H9 (cell line): ENCODE results near the gene SCLY. TPM values are rescaled to one million over a fixed set of nuclear protein-coding genes. Genes with fewer than 3 reads are reported as not detected.

Source experiments
- DNase-seq: peaks from one replicate; pipeline ENCODE4 v3.0.0-alpha.2; 2017
- H2AFZ ChIP-seq: one replicate; pipeline ENCODE4 v1.6.1; 2013; ENCODE audit warnings: mild to moderate bottlenecking, low read length, control low read depth, moderate library complexity
- H2AK5ac ChIP-seq: 2 replicates; pipeline ENCODE4 v1.6.1; 2013; ENCODE audit warnings: low read length, control low read depth, mixed read lengths; ENCODE audit not compliant: insufficient read length
- H2BK120ac ChIP-seq: one replicate; pipeline ENCODE4 v1.6.1; 2013; ENCODE audit warnings: low read depth, mild to moderate bottlenecking, low read length, control low read depth, inconsistent platforms; ENCODE audit not compliant: poor library complexity, severe bottlenecking
- H2BK12ac ChIP-seq: 2 replicates; pipeline ENCODE4 v1.6.1; 2013; ENCODE audit warnings: low read length, control low read depth, mixed read lengths, low read depth; ENCODE audit not compliant: insufficient read length
- H2BK15ac ChIP-seq: 2 replicates; pipeline ENCODE4 v1.6.1; 2013; ENCODE audit warnings: low read depth, low read length, control low read depth
- H2BK20ac ChIP-seq: one replicate; pipeline ENCODE4 v1.6.1; 2013; ENCODE audit warnings: low read depth, mild to moderate bottlenecking, low read length, control low read depth, inconsistent platforms; ENCODE audit not compliant: poor library complexity, severe bottlenecking
- H2BK5ac ChIP-seq: 2 replicates; pipeline ENCODE4 v1.6.1; 2013; ENCODE audit warnings: low read length, control low read depth, mixed read lengths; ENCODE audit not compliant: insufficient read length
- H3K14ac ChIP-seq: 2 replicates; pipeline ENCODE4 v1.6.1; 2013; ENCODE audit warnings: low read length, control low read depth; ENCODE audit not compliant: insufficient read depth
- H3K18ac ChIP-seq: 2 replicates; pipeline ENCODE4 v1.6.1; 2013; ENCODE audit warnings: low read depth, mild to moderate bottlenecking, mixed read lengths, low read length, control low read depth; ENCODE audit not compliant: insufficient read length
- H3K23ac ChIP-seq: 2 replicates; pipeline ENCODE4 v1.6.1; 2013; ENCODE audit warnings: low read length, control low read depth, mixed read lengths, low read depth; ENCODE audit not compliant: insufficient read length
- H3K23me2 ChIP-seq: 2 replicates; pipeline ENCODE4 v1.6.1; 2013; ENCODE audit warnings: low read depth, mild to moderate bottlenecking, mixed read lengths, low read length, control low read depth; ENCODE audit not compliant: insufficient read length, poor library complexity, severe bottlenecking
- H3K27ac ChIP-seq: 2 replicates; pipeline ENCODE4 v1.5.1; 2013; ENCODE audit warnings: low read length, control low read depth, mixed read lengths, low read depth; ENCODE audit not compliant: insufficient read length
- H3K27me3 ChIP-seq: 2 replicates; pipeline ENCODE4 v1.6.1; 2013; ENCODE audit warnings: low read length, control low read depth, inconsistent platforms; ENCODE audit not compliant: insufficient read depth
- H3K4ac ChIP-seq: 2 replicates; pipeline ENCODE4 v1.6.1; 2013; ENCODE audit warnings: low read depth, mild to moderate bottlenecking, control low read depth, inconsistent platforms, low read length, moderate library complexity
- H3K4me1 ChIP-seq: 2 replicates; pipeline ENCODE4 v1.6.1; 2013; ENCODE audit warnings: low read length, control low read depth, inconsistent platforms; ENCODE audit not compliant: insufficient read depth
- H3K4me2 ChIP-seq: 2 replicates; pipeline ENCODE4 v1.6.1; 2013; ENCODE audit warnings: low read length, control low read depth, mixed read lengths; ENCODE audit not compliant: insufficient read length, insufficient read depth
- H3K56ac ChIP-seq: 2 replicates; pipeline ENCODE4 v1.6.1; 2013; ENCODE audit warnings: low read depth, mild to moderate bottlenecking, mixed read lengths, low read length, control low read depth; ENCODE audit not compliant: insufficient read length
- H3K79me1 ChIP-seq: 2 replicates; pipeline ENCODE4 v1.6.1; 2013; ENCODE audit warnings: low read depth, mild to moderate bottlenecking, moderate library complexity, low read length, control low read depth, inconsistent platforms; ENCODE audit not compliant: insufficient read depth, poor library complexity, severe bottlenecking
- H3K79me2 ChIP-seq: 2 replicates; pipeline ENCODE4 v1.6.1; 2013; ENCODE audit warnings: low read length, control low read depth, inconsistent platforms; ENCODE audit not compliant: insufficient read depth
- H3K9ac ChIP-seq: 2 replicates; pipeline ENCODE4 v1.6.1; 2013; ENCODE audit warnings: low read length, control low read depth, mixed read lengths; ENCODE audit not compliant: insufficient read length; ENCODE audit errors: extremely low read depth
- H3K9me3 ChIP-seq: one replicate; pipeline ENCODE4 v1.6.1; 2013; ENCODE audit warnings: low read depth, low read length, inconsistent platforms; ENCODE audit not compliant: control insufficient read depth
- H3T11ph ChIP-seq: one replicate; pipeline ENCODE4 v1.6.1; 2013; ENCODE audit warnings: mild to moderate bottlenecking, low read length, control low read depth, inconsistent platforms
- H4K20me1 ChIP-seq: one replicate; pipeline ENCODE4 v1.6.1; 2013; ENCODE audit not compliant: control insufficient read depth, insufficient read length, insufficient read depth
- H4K5ac ChIP-seq: 2 replicates; pipeline ENCODE4 v1.6.1; 2013; ENCODE audit warnings: low read depth, mild to moderate bottlenecking, mixed read lengths, low read length, control low read depth; ENCODE audit not compliant: insufficient read length
- H4K8ac ChIP-seq: replicated peaks from 2 replicates; pipeline ENCODE4 v1.6.1; 2013; ENCODE audit warnings: low read length, control low read depth, mixed read lengths, low read depth; ENCODE audit not compliant: insufficient read length
- H4K91ac ChIP-seq: 2 replicates; pipeline ENCODE4 v1.6.1; 2013; ENCODE audit warnings: low read depth, mild to moderate bottlenecking, moderate library complexity, mixed read lengths, low read length, control low read depth; ENCODE audit not compliant: insufficient read length
- H3K27ac Mint-ChIP-seq, 3 experiments: 2 replicates in 2 of 3; 3 replicates in 1 of 3; pipeline ENCODE4 v1.8.0; 2020 to 2021; ENCODE audit warnings: mixed read lengths in 3 of 3, mild to moderate bottlenecking in 1 of 3, moderate library complexity in 1 of 3
- H3K27me3 Mint-ChIP-seq: 2 replicates; pipeline ENCODE4 v1.8.0; 2021; ENCODE audit warnings: low read depth, mild to moderate bottlenecking, moderate library complexity, mixed read lengths
- H3K36me3 Mint-ChIP-seq, 3 experiments: 2 replicates in 2 of 3; 3 replicates in 1 of 3; pipeline ENCODE4 v1.8.0; 2020 to 2021; ENCODE audit warnings: low read depth in 3 of 3, mixed read lengths in 3 of 3; ENCODE audit not compliant: insufficient read depth in 1 of 3
- H3K4me1 Mint-ChIP-seq, 2 experiments: 2 replicates each; pipeline ENCODE4 v1.8.0; 2020; ENCODE audit warnings: mixed read lengths in 2 of 2
- H3K4me3 Mint-ChIP-seq, 2 experiments: 2 replicates in 1 of 2; 3 replicates in 1 of 2; pipeline ENCODE4 v1.8.0; 2020 to 2021; ENCODE audit warnings: mild to moderate bottlenecking in 2 of 2, mixed read lengths in 2 of 2, moderate library complexity in 1 of 2
- H3K9me3 Mint-ChIP-seq, 2 experiments: 2 replicates in 1 of 2; 3 replicates in 1 of 2; pipeline ENCODE4 v1.8.0; 2020; ENCODE audit warnings: mild to moderate bottlenecking in 2 of 2, mixed read lengths in 2 of 2, moderate library complexity in 1 of 2
- CTCF ChIP-seq: fragments of 200-600 bp; sonication (generic); conservative IDR thresholded peaks from 3 replicates; pipeline ENCODE4 v1.8.0; 2021; ENCODE audit warnings: antibody characterized with exemption, mild to moderate bottlenecking
- WGBS: extraction: QIAGEN DNeasy Blood & Tissue Kit; methylation state at CpG from one replicate; pipeline ENCODE4 v1.1.7; 2013; ENCODE audit warnings: missing lambda C conversion rate, low lambda C conversion rate, mixed read lengths; ENCODE audit not compliant: insufficient read length; ENCODE audit errors: extremely low coverage; 5-methylcytosine and 5-hydroxymethylcytosine counted together
- total RNA-seq: library from RNA; stranded (reverse); gene quantifications from 2 replicates; pipeline ENCODE4 v1.2.1, GENCODE V29; 2021

Gene SCLY
- total RNA-seq, 1 experiment from 2014 or later = 55.3 TPM

DNA sequence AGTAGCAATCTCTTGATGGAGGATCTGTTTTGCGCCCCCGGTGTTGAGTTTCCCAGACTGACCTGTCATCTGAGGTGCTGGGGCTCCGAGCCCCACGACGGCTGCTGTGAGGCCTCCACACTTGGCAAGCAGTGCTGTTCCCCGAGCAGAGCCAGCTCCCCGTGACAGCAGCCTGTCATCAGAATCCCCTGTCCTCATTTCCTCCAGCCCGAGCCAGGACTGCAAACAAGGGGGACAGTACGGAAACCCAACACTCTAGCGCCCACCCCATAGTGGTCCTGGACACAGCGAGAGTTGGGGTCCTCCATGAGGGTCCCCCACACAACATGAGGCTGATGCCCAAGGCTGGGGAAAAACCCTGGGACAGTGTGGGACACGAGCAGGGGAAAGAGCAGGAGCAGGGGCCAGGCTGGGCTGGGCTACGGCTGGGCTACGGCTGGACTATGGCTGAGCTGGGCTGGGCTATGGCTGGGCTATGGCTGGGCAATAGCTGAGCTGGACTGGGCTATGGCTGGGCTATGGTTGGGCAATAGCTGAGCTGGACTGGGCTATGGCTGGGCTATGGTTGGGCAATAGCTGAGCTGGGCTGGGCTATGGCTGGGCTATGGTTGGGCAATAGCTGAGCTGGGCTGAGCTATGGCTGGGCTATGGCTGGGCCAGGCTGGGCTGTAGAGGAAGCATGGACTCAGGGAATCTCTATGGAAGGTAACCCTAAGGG is 76.2 kb downstream of the SCLY start:
- no peak for DNase-seq
- no peak overlapping the region for H3K9ac ChIP-seq
- no peaks in the 10 kb centered on the region for H3K9me3 Mint-ChIP-seq
- H3K79me2 ChIP-seq = no peaks in the 10 kb centered on the region
- no peak overlapping the region for H2BK20ac ChIP-seq
- no peak overlapping the region for H2BK120ac ChIP-seq
- H2BK12ac ChIP-seq = no peak overlapping the region
- H3T11ph ChIP-seq = no peak overlapping the region
- no peak overlapping the region for H3K4me3 Mint-ChIP-seq
- H3K27ac ChIP-seq = no peak overlapping the region
- H3K4me2 ChIP-seq = no peak overlapping the region
- TF ChIP-seq CTCF = no peak
- no peak overlapping the region for H2AFZ ChIP-seq
- H3K36me3 Mint-ChIP-seq = no peaks in the 10 kb centered on the region
- H2BK5ac ChIP-seq = no peak overlapping the region
- no peaks in the 10 kb centered on the region for H3K27me3 ChIP-seq
- no peaks in the 10 kb centered on the region for H3K23me2 ChIP-seq
- no peaks in the 10 kb centered on the region for H3K4me1 ChIP-seq
- H3K4me1 Mint-ChIP-seq = no peaks in the 10 kb centered on the region
- H4K20me1 ChIP-seq = peaks cover 2% of the 10 kb centered on the region
- H3K18ac ChIP-seq = no peak overlapping the region
- H3K56ac ChIP-seq = no peak overlapping the region
- no CpG with 5 or more reads among the region's 14 CpGs for WGBS
- no peak overlapping the region for H4K91ac ChIP-seq
- no peak overlapping the region for H2AK5ac ChIP-seq
- no peaks in the 10 kb centered on the region for H3K79me1 ChIP-seq
- no peak overlapping the region for H4K8ac ChIP-seq
- H3K23ac ChIP-seq = no peak overlapping the region
- H4K5ac ChIP-seq = no peak overlapping the region
- no peak overlapping the region for H3K4ac ChIP-seq
- H3K27me3 Mint-ChIP-seq = no peaks in the 10 kb centered on the region; the same call in 1 of the 2 replicates
- no peaks in the 10 kb centered on the region for H3K9me3 ChIP-seq
- no peak overlapping the region for H3K14ac ChIP-seq
- no peak overlapping the region for H2BK15ac ChIP-seq
- no peak overlapping the region for H3K27ac Mint-ChIP-seq
